Measurements from ENCODE around the gene ID4.

GRCh38 chr6:19803331-19804204, 33.6 kb upstream of the ID4 start:
- TF ChIP-seq CTCF (IDR thresholded peaks at IDR 0.05): no peak
- TF ChIP-seq POLR2A (IDR thresholded peaks at IDR 0.05): no peak

Data from heart left ventricle (tissue), 13 donors.